Cardiac muscle cell (in vitro differentiated cells and primary cell): ENCODE measurements around the gene SPRED1. TPM values are rescaled to one million over a fixed set of nuclear protein-coding genes. Genes with fewer than 3 reads are reported as not detected.

Source experiments
- DNase-seq, 2 donors: peaks; one replicate each; pipeline versions ENCODE4 v3.0.0 to v3.0.0-alpha.2; 2010 to 2017; ENCODE audit warnings: low read depth in 1 of 2, low spot score in 1 of 2
- H3K27ac ChIP-seq: fragments of 200-600 bp; sonication (generic); 2 replicates; pipeline ENCODE4 v1.5.1; 2016
- H3K27me3 ChIP-seq: fragments of 200-600 bp; sonication (generic); 2 replicates; pipeline ENCODE4 v1.6.0; 2016; ENCODE audit warnings: control low read depth
- H3K36me3 ChIP-seq: fragments of 200-600 bp; sonication (generic); 2 replicates; pipeline ENCODE4 v1.5.1; 2016; ENCODE audit warnings: control low read depth
- H3K4me1 ChIP-seq: fragments of 200-600 bp; sonication (generic); 2 replicates; pipeline ENCODE4 v1.8.1; 2017; ENCODE audit warnings: low read depth, mild to moderate bottlenecking, mixed run types
- H3K4me3 ChIP-seq: fragments of 200-600 bp; sonication (generic); 2 replicates; pipeline ENCODE4 v1.5.1; 2016; ENCODE audit warnings: mild to moderate bottlenecking
- H3K9me3 ChIP-seq: fragments of 200-600 bp; sonication (generic); 2 replicates; pipeline ENCODE4 v1.5.1; 2017; ENCODE audit warnings: low read depth, mild to moderate bottlenecking, control low read depth
- CTCF ChIP-seq: IDR thresholded peaks from 2 replicates; pipeline ENCODE4 v1.5.1; 2012; ENCODE audit warnings: low read depth, mild to moderate bottlenecking, low read length
- polyA plus RNA-seq: library from polyadenylated mRNA; unstranded; fragments of >200 nt; fragmentation: Nextera tagmentation; extraction: Ambion mirVana; gene quantifications from 2 replicates; pipeline ENCODE4 v1.2.1, GENCODE V29; 2016
- total RNA-seq: library from RNA; depleted of rRNA; stranded (reverse); fragments of >200 nt; gene quantifications from 2 replicates; pipeline ENCODE4 v1.2.3, GENCODE V29; 2016

Gene SPRED1
- total and polyA plus RNA-seq, 2 experiments from 2014 or later = 8.2 to 17.3 TPM

GRCh38 chr15:38216763-38217162 lies 35.9 kb upstream of the SPRED1 start:
- Histone ChIP-seq H3K9me3 (no peaks in the 10 kb centered on the region), H3K4me3 (no peak overlapping the region), H3K27ac (no peak overlapping the region), H3K4me1 (peaks cover 25% of the 10 kb centered on the region), H3K27me3 (no peaks in the 10 kb centered on the region), H3K36me3 (no peaks in the 10 kb centered on the region)
- no peak for DNase-seq
- TF ChIP-seq CTCF = no peak

GRCh38 chr15:38217191-38217595 lies 35.4 kb upstream of the SPRED1 start:
- Histone ChIP-seq H3K4me1 (peaks cover 25% of the 10 kb centered on the region), H3K27me3 (no peaks in the 10 kb centered on the region), H3K36me3 (no peaks in the 10 kb centered on the region), H3K27ac (no peak overlapping the region), H3K9me3 (no peaks in the 10 kb centered on the region), H3K4me3 (no peak overlapping the region)
- DNase-seq = peak in 1 of 2 donors; percentile 80
- no peak for TF ChIP-seq CTCF

GRCh38 chr15:38217788-38218609 lies 34.6 kb upstream of the SPRED1 start:
- Histone ChIP-seq H3K36me3 (no peaks in the 10 kb centered on the region), H3K4me3 (no peak overlapping the region), H3K27ac (no peak overlapping the region), H3K4me1 (peaks cover 25% of the 10 kb centered on the region), H3K9me3 (no peaks in the 10 kb centered on the region), H3K27me3 (no peaks in the 10 kb centered on the region)
- no peak for TF ChIP-seq CTCF
- DNase-seq = no peak

- peaks cover 16% of the 10 kb centered on the region for H3K4me1 ChIP-seq
- no peaks in the 10 kb centered on the region for H3K36me3 ChIP-seq
- H3K4me3 ChIP-seq = no peak overlapping the region
- no peak for DNase-seq
- H3K27me3 ChIP-seq = no peaks in the 10 kb centered on the region
- H3K9me3 ChIP-seq = no peaks in the 10 kb centered on the region
- H3K27ac ChIP-seq = no peak overlapping the region
- TF ChIP-seq CTCF = no peak
These were observed 31.9 kb upstream of the SPRED1 start for GRCh38 chr15:38220606-38221273.

GRCh38 chr15:38224486-38224885 lies 28.1 kb upstream of the SPRED1 start:
- peak overlapping the region; percentile 2 for H3K27ac ChIP-seq
- TF ChIP-seq CTCF = no peak
- peaks cover 30% of the 10 kb centered on the region for H3K4me1 ChIP-seq
- no peaks in the 10 kb centered on the region for H3K27me3 ChIP-seq
- H3K4me3 ChIP-seq = no peak overlapping the region
- H3K9me3 ChIP-seq = no peaks in the 10 kb centered on the region
- H3K36me3 ChIP-seq = no peaks in the 10 kb centered on the region
- no peak for DNase-seq
